HG03565 (cell line): ENCODE measurements around the gene ALDH3B2.
"Not testable (repeated sequence)": the region's sequence is repeated elsewhere in the genome, so short reads cannot be mapped to it uniquely, and the experiment has no call there.

Experiments used
- ATAC-seq: cut with Tn5 transposase; IDR thresholded peaks from one replicate; pipeline ENCODE4 v1.9.1; 2021; ENCODE audit warnings: mild to moderate bottlenecking, moderate library complexity; ENCODE audit not compliant: unreplicated experiment

Gene ALDH3B2

DNA sequence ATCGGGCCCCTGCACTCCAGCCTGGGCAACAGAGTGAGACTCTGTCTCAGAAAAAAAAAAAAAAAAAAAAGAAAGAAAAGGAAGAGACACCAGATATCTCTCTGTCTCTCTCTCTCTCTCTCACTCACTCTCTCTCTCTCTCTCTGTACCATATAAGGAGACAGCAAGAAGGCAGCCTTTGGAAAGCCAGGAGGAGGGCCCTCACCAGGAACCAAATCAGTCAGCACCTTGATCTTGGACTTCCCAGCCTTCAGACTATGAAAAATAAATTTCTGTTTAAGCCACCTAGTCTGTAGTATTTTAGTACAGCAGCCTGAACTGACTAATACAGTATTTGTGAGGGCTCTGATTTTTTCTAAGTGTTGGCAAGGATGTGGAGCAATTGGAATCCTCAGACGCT, 13.6 kb upstream of the ALDH3B2 start:
- no peak for ATAC-seq

DNA sequence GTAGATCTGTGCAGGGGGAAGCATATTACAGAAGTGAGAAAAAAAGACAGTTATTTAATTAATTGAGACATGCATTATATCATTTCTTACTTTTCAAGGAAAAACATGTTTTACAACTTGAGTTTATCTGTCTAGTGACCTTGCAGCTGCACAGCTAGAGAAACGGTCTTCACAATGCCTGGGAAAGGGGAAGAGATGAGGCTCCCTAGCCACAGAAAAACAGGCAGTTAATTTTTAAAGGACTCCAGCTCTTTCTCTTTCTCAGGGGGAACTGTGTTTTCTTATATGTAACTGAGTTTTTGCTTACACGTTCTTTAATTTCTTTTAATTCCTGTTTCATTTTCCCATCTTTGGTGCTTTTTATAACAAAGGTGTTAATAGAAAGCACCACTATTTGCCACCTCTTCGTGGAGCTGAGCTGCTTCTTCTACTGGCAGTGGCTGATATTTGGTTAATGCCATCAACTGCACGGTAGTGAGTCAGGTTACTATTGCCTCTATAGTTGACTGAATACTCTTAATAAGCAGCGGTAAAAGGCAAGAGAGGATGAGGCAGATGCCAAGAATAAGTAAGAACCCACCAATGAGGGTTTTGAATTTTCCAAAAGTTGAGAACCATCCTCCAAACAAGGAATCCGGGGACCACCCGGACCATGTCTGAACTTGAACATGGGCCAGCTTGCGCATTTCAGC, 11.4 kb upstream of the ALDH3B2 start:
- ATAC-seq = not testable (repeated sequence)

- ATAC-seq = not testable (repeated sequence)
Observed at GRCh38 chr11:67682126-67683034, 8.0 kb upstream of the ALDH3B2 start.

DNA sequence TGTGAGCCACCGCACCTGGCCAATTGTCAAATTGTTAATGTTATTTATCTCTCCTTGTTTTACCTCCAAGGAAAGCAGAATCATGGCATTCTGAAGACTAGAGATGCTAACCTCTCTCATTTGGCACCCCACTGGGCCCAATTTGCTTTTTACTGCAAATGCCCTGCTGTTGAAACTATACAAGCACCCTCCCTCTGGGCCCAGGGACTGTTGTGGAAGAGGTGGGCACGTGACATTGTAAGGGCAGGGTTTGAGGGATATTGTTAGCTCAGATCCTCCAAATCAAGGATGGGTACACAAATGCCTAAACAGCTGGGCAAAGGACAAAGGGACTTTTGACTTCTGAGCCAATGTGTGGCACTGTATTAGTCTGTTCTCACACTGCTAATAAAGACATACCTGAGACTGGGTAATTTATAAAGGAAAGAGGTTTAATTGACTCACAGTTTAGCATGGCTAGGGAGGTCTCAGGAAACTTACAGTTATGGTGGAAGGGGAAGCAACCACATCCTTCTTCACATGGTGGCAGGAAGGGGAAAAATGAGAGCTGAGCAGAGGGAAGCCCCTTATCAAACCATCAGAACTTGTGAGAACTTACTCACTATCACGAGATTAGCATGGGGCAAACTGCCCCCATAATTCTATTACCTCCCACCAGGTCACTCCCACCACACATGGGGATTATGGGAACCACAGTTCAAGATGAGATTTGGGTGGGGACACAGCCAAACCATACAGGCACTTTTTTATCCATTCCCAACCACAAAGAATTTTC, 6.5 kb upstream of the ALDH3B2 start:
- ATAC-seq = no peak

- ATAC-seq = no peak
Observed at GRCh38 chr11:67675058-67675747, 780 bp upstream of the ALDH3B2 start.

GRCh38 chr11:67673902-67674301, 521 bp downstream of the ALDH3B2 start:
- no peak for ATAC-seq

GRCh38 chr11:67673358-67673757, 1.1 kb downstream of the ALDH3B2 start:
- no peak for ATAC-seq

GRCh38 chr11:67671211-67671520, 3.3 kb downstream of the ALDH3B2 start:
- ATAC-seq = no peak

DNA sequence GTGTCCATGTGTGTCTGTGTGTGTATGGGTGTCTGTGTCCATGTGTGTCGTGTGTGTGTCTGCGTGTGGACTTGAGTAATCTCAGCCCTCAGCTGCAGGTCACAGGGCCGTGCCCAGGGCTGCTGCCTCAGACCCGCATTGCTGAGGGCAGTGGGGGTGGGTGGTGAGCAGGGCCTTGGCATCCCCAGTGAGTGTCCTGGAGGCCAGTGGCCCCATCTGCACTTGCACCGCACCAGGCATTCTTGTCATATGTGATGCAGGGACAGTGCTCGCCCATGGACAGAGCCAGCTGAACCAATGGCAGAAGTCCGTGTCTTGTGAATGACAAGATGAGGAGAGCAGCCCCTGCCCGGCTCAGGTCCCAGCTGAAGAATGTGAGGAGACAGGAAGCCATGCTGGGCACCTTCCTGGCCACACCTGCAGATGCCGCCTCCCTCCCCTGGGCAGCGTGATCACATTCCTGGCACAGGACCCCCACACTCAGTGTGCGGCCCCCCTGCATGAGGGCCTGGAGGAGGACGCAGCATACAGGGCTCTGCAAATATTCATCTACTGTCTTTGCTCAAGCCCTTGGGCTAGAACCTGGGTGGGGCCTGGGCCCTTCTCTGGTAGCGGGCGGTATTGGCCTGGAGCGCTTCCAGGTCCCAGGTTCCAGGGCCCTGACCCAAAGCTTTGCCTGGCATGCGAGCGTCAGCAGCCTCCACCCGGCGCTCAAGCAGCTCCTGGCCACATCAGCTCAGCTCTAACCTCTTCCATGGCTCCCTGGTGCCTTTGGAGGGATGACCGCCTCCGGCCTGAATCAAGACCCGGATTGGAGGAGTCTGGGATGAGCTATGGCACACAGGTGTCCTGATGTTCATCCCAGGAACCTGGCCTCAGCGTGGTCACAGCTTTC, 3.9 kb downstream of the ALDH3B2 start:
- no peak for ATAC-seq

GRCh38 chr11:67668192-67668551, 6.3 kb downstream of the ALDH3B2 start:
- no peak for ATAC-seq

- no peak for ATAC-seq
Observed at GRCh38 chr11:67667490-67668191, 6.8 kb downstream of the ALDH3B2 start.

DNA sequence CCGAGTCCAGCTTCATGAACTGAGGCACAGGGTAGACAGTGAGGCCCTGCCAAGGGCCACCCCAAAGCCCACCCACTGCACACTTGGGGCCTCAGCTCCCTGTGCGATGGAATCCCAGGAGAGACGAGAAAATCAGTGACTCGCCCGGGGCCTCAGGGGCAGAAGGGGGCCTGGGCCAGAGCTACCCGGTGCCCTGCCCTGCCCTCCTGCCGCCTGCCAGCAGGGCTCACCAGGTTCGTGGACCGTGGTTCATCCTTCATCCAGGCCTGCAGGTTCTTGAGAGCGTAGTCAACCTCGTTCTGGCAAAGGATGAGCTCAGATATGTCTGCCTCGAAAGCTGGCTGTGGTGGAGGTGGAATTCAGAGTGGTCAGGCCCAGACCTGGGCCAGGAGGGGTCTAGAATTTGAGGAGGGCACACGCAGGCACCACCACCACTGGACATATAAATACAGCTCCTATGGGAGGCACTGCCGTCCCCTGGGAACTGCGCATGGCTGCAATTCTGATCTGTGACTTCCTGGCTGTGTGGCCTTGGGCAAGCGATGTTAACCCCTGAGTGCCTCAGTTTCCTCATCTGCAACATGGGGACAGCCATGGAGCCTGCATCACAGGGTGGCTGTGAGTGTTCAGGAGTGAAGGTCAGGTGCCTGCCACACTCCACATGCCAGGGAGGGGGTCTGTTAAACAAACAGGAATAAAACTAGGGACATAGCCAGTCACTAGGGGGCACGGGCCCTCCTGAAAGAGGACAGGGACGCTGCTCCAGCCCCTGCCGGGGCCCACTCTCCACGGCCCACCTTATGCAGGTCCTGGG, 7.5 kb downstream of the ALDH3B2 start:
- ATAC-seq = no peak

DNA sequence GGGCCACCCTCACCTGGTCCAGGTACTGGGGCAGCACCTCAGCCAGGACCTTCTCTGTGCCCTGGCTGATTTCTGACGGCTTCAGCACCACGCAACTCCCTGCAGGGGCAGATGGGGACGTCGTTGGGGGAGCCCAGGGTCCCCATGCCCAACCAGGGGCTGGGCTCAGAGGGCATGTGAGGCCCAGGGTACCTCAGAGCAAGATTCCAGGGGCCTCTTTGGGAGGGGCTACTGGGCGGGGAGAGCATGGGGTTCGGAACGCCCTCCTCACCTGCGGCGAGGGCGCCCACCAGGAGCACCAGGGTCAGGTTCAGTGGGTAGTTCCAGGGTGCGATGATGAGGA, 8.1 kb downstream of the ALDH3B2 start:
- no peak for ATAC-seq

- no peak for ATAC-seq
Observed at GRCh38 chr11:67665541-67666302, 8.7 kb downstream of the ALDH3B2 start.

DNA sequence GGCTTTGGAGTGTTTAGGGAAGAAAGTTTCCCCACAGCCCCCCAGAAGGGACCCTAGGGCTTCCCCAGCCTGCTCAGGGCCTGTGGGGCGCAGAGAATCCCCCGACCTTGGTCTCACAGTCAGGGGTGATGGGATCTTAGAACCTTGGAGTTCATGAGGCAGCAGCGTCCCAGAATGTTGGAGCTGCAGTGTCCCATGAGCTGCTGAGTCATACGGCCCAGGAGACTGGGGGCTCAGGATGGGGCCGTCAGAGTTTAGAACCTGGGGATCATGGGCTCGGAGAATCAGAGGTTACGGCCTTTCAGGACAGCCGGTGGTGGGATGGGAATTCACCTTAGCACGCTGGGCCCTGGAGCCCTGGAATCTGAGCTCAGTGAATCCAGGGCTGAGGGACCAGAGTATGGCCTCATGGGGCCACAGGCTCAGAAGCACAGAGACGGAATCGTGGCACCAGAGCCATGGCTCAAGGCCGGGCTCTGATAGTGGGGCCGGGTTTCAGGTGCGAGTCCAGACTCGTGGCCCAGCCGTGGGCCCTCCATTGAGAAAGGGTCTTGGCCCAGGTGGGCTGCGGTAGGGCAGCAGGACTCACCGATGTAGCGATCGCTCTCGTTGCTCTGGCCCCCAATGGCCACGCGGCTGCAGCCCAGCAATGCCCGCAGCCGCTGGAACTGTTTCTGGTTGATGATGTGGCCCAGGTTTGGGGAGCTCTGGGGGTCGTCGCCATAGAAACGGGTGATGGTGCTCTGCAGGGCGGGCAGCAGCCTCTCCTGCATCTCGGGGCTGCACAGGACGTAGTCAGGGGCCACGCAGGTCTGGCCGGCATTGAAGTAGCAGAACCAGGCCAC, 9.5 kb downstream of the ALDH3B2 start:
- ATAC-seq = no peak

GRCh38 chr11:67664213-67664585, 10.2 kb downstream of the ALDH3B2 start:
- ATAC-seq = no peak

GRCh38 chr11:67663532-67664212, 10.8 kb downstream of the ALDH3B2 start:
- no peak for ATAC-seq
